SU-DHL-6 (cell line): ENCODE measurements around the gene AQP10.
"Not testable (repeated sequence)": the region's sequence is repeated elsewhere in the genome, so short reads cannot be mapped to it uniquely, and the experiment has no call there.

Source experiments
- H2AFZ ChIP-seq: fragments of 200-600 bp; sonication (generic); 2 replicates; pipeline ENCODE4 v1.6.1; 2014; ENCODE audit warnings: low read depth, mild to moderate bottlenecking, moderate library complexity, mixed read lengths, antibody characterized with exemption, low read length; ENCODE audit not compliant: severe bottlenecking
- H3F3A ChIP-seq: fragments of 200-600 bp; shearing (Covaris generic); 2 replicates; pipeline ENCODE4 v1.6.0; 2016; ENCODE audit warnings: antibody characterized with exemption, mild to moderate bottlenecking; ENCODE audit not compliant: insufficient read depth
- H3K27ac ChIP-seq: fragments of 200-600 bp; sonication (generic); 2 replicates; pipeline ENCODE4 v1.5.1; 2016; ENCODE audit warnings: low read depth, mild to moderate bottlenecking, low read length, moderate library complexity, mixed read lengths
- H3K27me3 ChIP-seq: fragments of 200-600 bp; sonication (generic), shearing (Covaris generic); 2 replicates; pipeline ENCODE4 v1.6.0; 2014; ENCODE audit warnings: mild to moderate bottlenecking, low read length
- H3K36me3 ChIP-seq: fragments of 200-600 bp; sonication (generic); 2 replicates; pipeline ENCODE4 v1.6.1; 2014; ENCODE audit warnings: mild to moderate bottlenecking, low read length, mixed read lengths
- H3K4me2 ChIP-seq: fragments of 300-600, 200-600 bp; shearing (Covaris generic), sonication (generic); 2 replicates; pipeline ENCODE4 v1.6.0; 2014; ENCODE audit warnings: low read length, low read depth, mild to moderate bottlenecking; ENCODE audit not compliant: poor library complexity, severe bottlenecking
- H3K4me3 ChIP-seq: fragments of 200-600 bp; sonication (generic); 2 replicates; pipeline ENCODE4 v1.5.1; 2014; ENCODE audit warnings: antibody characterized with exemption, low read length, mild to moderate bottlenecking, mixed read lengths; ENCODE audit not compliant: insufficient read depth, poor library complexity, severe bottlenecking
- H3K79me2 ChIP-seq: fragments of 200-600 bp; sonication (generic); 2 replicates; pipeline ENCODE4 v1.6.1; 2014; ENCODE audit warnings: mild to moderate bottlenecking, low read length, moderate library complexity; ENCODE audit not compliant: insufficient read depth
- H3K9ac ChIP-seq: fragments of 200-600 bp; sonication (generic); 2 replicates; pipeline ENCODE4 v1.7.0; 2014; ENCODE audit warnings: mild to moderate bottlenecking, low read length
- H3K9me2 ChIP-seq: fragments of 200-600 bp; sonication (generic); replicated peaks from 2 replicates; pipeline ENCODE4 v1.6.1; 2014; ENCODE audit warnings: low read length; ENCODE audit not compliant: insufficient read depth
- H3K9me3 ChIP-seq: fragments of 200-600 bp; sonication (generic); 2 replicates; pipeline ENCODE4 v1.6.1; 2014; ENCODE audit warnings: low read length, mixed read lengths; ENCODE audit not compliant: insufficient read depth
- H4K20me1 ChIP-seq: fragments of 200-600 bp; sonication (generic); 2 replicates; pipeline ENCODE4 v1.6.1; 2014; ENCODE audit warnings: low read depth, mild to moderate bottlenecking, antibody characterized with exemption, low read length, moderate library complexity, mixed read lengths
- EZH2phosphoT487 ChIP-seq: fragments of 200-600 bp; sonication (generic), shearing (Covaris generic); conservative IDR thresholded peaks from 2 replicates; pipeline ENCODE4 v1.6.1; 2018; ENCODE audit warnings: mild to moderate bottlenecking, antibody characterized with exemption, low read length, moderate library complexity, mixed read lengths
- TF ChIP-seq, protein P1 (sequence below): fragments of 200-600 bp; sonication (generic); IDR thresholded peaks from one replicate; pipeline ENCODE4 v1.5.1; 2017; ENCODE audit warnings: antibody characterized with exemption, mild to moderate bottlenecking, low read length, moderate library complexity; ENCODE audit not compliant: insufficient read depth, poor library complexity, severe bottlenecking

AQP10 gene

DNA sequence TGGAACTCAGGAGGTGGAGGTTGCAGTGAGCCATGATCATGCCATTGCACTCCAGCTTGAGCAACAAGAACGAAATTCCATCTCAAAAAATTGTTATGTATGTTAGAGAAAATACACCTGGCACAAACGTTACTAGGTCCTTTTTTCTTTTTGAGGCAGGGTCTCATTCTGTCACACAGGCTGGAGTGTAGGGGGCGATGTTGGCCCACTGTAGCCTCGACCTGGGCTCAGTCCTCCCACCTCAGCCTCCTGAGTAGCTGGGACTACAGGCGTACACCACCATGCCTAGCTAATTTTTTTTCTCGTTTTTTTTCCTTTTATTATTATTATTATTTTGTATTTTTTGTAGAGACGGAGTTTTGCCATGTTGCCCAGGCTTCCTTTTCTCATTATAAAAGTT, 44.1 kb upstream of the AQP10 start:
- Histone ChIP-seq H3K27ac (no peak overlapping the region), H3F3A (peaks cover 4% of the 10 kb centered on the region), H2AFZ (no peak overlapping the region), H3K9me3 (no peaks in the 10 kb centered on the region), H3K9me2 (no peaks in the 10 kb centered on the region), H3K79me2 (peaks cover 12% of the 10 kb centered on the region), H3K4me2 (no peak overlapping the region), H3K9ac (no peak overlapping the region), H4K20me1 (no peaks in the 10 kb centered on the region), H3K27me3 (no peaks in the 10 kb centered on the region), H3K36me3 (no peaks in the 10 kb centered on the region), H3K4me3 (no peak overlapping the region)
- TF ChIP-seq EZH2phosphoT487 = no peak

DNA sequence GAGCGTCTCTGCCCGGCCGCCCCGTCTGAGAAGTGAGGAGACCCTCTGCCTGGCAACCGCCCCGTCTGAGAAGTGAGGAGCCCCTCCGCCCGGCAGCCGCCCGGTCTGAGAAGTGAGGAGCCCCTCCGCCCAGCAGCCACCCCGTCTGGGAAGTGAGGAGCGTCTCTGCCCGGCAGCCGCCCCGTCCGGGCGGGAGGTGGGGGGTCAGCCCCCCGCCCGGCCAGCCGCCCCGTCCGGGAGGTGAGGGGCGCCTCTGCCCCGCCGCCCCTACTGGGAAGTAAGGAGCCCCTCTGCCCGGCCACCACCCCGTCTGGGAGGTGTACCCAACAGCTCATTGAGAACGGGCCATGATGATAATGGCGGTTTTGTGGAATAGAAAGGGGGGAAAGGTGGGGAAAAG, 33.3 kb upstream of the AQP10 start:
- not testable (repeated sequence) for H3F3A ChIP-seq, H3K9me3 ChIP-seq, H3K4me2 ChIP-seq, H3K9me2 ChIP-seq, H3K9ac ChIP-seq, H4K20me1 ChIP-seq, H3K27me3 ChIP-seq, H3K27ac ChIP-seq, H3K79me2 ChIP-seq, H3K4me3 ChIP-seq, H3K36me3 ChIP-seq, H2AFZ ChIP-seq

DNA sequence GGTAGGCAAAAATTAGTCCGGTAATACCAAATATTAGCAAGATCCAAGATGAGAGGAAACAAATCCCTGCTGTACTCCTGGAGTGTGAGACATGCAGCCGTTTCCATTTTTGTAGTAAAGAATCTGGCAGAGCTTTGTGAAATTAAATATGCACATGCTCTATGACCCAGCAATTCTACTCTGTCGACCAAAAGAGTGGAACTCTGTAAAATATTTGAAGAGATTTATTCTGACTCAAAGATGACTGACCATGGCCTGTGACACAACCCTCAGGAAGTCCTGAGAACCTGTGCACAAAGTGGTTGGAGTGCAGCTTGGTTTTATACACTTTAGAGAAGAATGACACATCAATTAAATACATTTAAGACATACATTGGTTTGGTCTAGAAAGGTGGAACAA, 32.2 kb upstream of the AQP10 start:
- Histone ChIP-seq H3K27me3 (no peaks in the 10 kb centered on the region), H4K20me1 (no peaks in the 10 kb centered on the region), H3F3A (no peaks in the 10 kb centered on the region), H3K9ac (no peak overlapping the region), H3K79me2 (no peaks in the 10 kb centered on the region), H2AFZ (no peak overlapping the region), H3K4me2 (no peak overlapping the region), H3K4me3 (no peak overlapping the region), H3K27ac (no peak overlapping the region), H3K9me3 (no peaks in the 10 kb centered on the region), H3K9me2 (no peaks in the 10 kb centered on the region), H3K36me3 (no peaks in the 10 kb centered on the region)
- TF ChIP-seq, protein P1, sequence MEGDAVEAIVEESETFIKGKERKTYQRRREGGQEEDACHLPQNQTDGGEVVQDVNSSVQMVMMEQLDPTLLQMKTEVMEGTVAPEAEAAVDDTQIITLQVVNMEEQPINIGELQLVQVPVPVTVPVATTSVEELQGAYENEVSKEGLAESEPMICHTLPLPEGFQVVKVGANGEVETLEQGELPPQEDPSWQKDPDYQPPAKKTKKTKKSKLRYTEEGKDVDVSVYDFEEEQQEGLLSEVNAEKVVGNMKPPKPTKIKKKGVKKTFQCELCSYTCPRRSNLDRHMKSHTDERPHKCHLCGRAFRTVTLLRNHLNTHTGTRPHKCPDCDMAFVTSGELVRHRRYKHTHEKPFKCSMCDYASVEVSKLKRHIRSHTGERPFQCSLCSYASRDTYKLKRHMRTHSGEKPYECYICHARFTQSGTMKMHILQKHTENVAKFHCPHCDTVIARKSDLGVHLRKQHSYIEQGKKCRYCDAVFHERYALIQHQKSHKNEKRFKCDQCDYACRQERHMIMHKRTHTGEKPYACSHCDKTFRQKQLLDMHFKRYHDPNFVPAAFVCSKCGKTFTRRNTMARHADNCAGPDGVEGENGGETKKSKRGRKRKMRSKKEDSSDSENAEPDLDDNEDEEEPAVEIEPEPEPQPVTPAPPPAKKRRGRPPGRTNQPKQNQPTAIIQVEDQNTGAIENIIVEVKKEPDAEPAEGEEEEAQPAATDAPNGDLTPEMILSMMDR = no peak
- TF ChIP-seq EZH2phosphoT487 = no peak

DNA sequence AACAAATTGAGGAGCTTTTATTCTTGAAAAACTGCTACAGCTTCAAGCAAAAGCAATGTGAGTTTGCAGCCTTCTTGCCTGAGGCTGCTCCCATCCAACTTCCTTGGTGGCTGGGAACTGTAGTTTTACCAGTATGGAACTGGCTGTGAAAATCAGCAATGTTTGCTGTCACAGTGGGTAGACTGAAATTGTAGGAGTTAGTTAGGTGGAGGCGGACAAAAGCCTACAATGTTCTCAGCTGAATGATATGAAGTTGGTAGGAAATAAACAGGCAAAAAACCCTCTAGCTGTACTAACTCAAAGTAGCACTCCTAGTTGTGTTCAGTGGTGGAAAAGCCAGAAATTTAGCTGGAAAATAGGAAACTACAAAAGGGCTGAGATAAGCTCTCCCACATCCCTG, 30.0 kb upstream of the AQP10 start:
- no peak overlapping the region for H3K4me3 ChIP-seq
- no peak overlapping the region for H3K4me2 ChIP-seq
- no peaks in the 10 kb centered on the region for H3F3A ChIP-seq
- H3K27ac ChIP-seq = no peak overlapping the region
- no peaks in the 10 kb centered on the region for H3K27me3 ChIP-seq
- no peaks in the 10 kb centered on the region for H4K20me1 ChIP-seq
- H2AFZ ChIP-seq = no peak overlapping the region
- no peaks in the 10 kb centered on the region for H3K79me2 ChIP-seq
- peaks cover 5% of the 10 kb centered on the region; the same call in 1 of the 2 replicates for H3K9me3 ChIP-seq
- no peak overlapping the region for H3K9ac ChIP-seq
- no peaks in the 10 kb centered on the region for H3K9me2 ChIP-seq
- TF ChIP-seq EZH2phosphoT487 = no peak
- TF ChIP-seq, protein P1 = no peak
- no peaks in the 10 kb centered on the region for H3K36me3 ChIP-seq
